KMS-11 (cell line): ENCODE results near the gene PPP1R15B.

ENCODE experiments used
- H2AFZ ChIP-seq: fragments of 200-600 bp; sonication (generic); 2 replicates; pipeline ENCODE4 v1.6.1; 2016; ENCODE audit warnings: antibody characterized with exemption, mixed run types, low read depth
- H3K27ac ChIP-seq: fragments of 200-600 bp; sonication (generic); 2 replicates; pipeline ENCODE4 v1.6.1; 2016; ENCODE audit warnings: mild to moderate bottlenecking, mixed run types
- H3K27me3 ChIP-seq: fragments of 200-600 bp; sonication (generic); 2 replicates; pipeline ENCODE4 v1.6.1; 2017; ENCODE audit warnings: mild to moderate bottlenecking, low read depth, mixed run types, moderate library complexity; ENCODE audit not compliant: insufficient read depth
- H3K36me3 ChIP-seq: fragments of 200-600 bp; sonication (generic); 2 replicates; pipeline ENCODE4 v1.6.1; 2017; ENCODE audit warnings: mild to moderate bottlenecking, mixed run types; ENCODE audit not compliant: insufficient read depth
- H3K4me1 ChIP-seq: fragments of 200-600 bp; sonication (generic); 2 replicates; pipeline ENCODE4 v1.6.1; 2016; ENCODE audit warnings: mild to moderate bottlenecking, low read depth, mixed run types; ENCODE audit not compliant: poor library complexity, severe bottlenecking
- H3K4me2 ChIP-seq: fragments of 200-600 bp; sonication (generic); 2 replicates; pipeline ENCODE4 v1.7.0; 2016; ENCODE audit warnings: mild to moderate bottlenecking, mixed run types
- H3K4me3 ChIP-seq: fragments of 200-600 bp; sonication (generic); IDR thresholded peaks from 2 replicates; pipeline ENCODE4 v1.6.1; 2017; ENCODE audit warnings: low read depth, low read length, mixed read lengths; ENCODE audit not compliant: insufficient read depth
- H3K79me2 ChIP-seq: fragments of 200-600 bp; sonication (generic); 2 replicates; pipeline ENCODE4 v1.6.1; 2016; ENCODE audit warnings: low read depth, mixed run types; ENCODE audit not compliant: insufficient read depth
- H3K9ac ChIP-seq: fragments of 200-600 bp; sonication (generic); 2 replicates; pipeline ENCODE4 v1.6.1; 2016; ENCODE audit warnings: mild to moderate bottlenecking, mixed run types
- H4K20me1 ChIP-seq: fragments of 200-600 bp; sonication (generic); 2 replicates; pipeline ENCODE4 v1.6.1; 2016; ENCODE audit warnings: mild to moderate bottlenecking, mixed run types; ENCODE audit not compliant: insufficient read depth
- TF ChIP-seq, protein P1 (sequence below): fragments of 200-600 bp; sonication (generic); conservative IDR thresholded peaks from 2 replicates; pipeline ENCODE4 v1.6.1; 2017; ENCODE audit warnings: low read depth, mild to moderate bottlenecking, antibody characterized with exemption, low read length, moderate library complexity, mixed read lengths

PPP1R15B gene

DNA sequence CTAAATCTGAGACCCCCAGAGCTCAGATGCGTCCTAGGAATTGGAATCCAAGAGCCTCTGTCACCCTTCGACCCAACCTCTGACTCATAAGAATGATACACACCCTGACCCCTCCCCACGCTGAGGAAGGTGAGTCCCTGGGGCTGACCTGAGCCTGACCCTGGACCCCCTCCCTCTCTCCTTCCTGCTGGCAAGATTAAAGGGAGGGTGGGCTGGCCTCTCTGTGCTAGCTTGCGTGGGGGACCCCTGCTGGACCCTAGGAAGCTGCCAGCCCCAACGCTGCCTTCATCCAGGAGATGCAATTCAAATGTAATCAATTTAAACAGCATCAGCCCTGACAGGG lies 52.5 kb downstream of the PPP1R15B start:
- H3K9ac ChIP-seq = no peak overlapping the region
- H3K79me2 ChIP-seq = no peaks in the 10 kb centered on the region
- H3K27ac ChIP-seq = no peak overlapping the region
- peaks cover 7% of the 10 kb centered on the region for H3K4me1 ChIP-seq
- H3K4me3 ChIP-seq = no peak overlapping the region
- TF ChIP-seq, protein P1, sequence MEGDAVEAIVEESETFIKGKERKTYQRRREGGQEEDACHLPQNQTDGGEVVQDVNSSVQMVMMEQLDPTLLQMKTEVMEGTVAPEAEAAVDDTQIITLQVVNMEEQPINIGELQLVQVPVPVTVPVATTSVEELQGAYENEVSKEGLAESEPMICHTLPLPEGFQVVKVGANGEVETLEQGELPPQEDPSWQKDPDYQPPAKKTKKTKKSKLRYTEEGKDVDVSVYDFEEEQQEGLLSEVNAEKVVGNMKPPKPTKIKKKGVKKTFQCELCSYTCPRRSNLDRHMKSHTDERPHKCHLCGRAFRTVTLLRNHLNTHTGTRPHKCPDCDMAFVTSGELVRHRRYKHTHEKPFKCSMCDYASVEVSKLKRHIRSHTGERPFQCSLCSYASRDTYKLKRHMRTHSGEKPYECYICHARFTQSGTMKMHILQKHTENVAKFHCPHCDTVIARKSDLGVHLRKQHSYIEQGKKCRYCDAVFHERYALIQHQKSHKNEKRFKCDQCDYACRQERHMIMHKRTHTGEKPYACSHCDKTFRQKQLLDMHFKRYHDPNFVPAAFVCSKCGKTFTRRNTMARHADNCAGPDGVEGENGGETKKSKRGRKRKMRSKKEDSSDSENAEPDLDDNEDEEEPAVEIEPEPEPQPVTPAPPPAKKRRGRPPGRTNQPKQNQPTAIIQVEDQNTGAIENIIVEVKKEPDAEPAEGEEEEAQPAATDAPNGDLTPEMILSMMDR = no peak
- peaks cover 6% of the 10 kb centered on the region; the same call in 1 of the 2 replicates for H3K27me3 ChIP-seq
- H3K4me2 ChIP-seq = no peak overlapping the region
- H3K36me3 ChIP-seq = no peaks in the 10 kb centered on the region
- no peak overlapping the region for H2AFZ ChIP-seq
- H4K20me1 ChIP-seq = no peaks in the 10 kb centered on the region

DNA sequence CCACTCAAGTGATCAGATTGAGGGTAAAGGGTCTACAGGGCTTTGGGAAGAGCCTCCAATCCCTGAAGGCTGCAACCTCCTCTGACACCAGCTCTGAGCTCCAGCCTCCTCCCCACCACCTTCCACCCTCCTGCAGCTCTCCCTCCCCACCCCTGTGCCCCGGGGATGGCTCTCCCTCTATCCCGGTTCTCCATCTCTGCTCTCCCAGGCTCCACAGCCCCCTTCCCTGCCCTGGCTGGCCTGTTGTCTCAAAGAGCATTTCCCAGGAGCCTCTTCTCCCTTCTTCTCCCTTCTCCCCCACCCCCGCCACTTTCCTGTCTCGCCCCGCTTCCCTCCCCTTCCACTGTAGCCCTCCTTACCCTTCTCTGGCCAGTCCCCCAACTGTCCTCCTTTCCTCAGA lies 53.0 kb downstream of the PPP1R15B start:
- Histone ChIP-seq H3K9ac (no peak overlapping the region), H3K36me3 (no peaks in the 10 kb centered on the region), H3K27me3 (peaks cover 6% of the 10 kb centered on the region; the same call in 1 of the 2 replicates), H3K4me2 (no peak overlapping the region), H3K27ac (no peak overlapping the region), H2AFZ (no peak overlapping the region), H3K4me3 (no peak overlapping the region), H3K79me2 (no peaks in the 10 kb centered on the region), H4K20me1 (no peaks in the 10 kb centered on the region), H3K4me1 (peaks cover 3% of the 10 kb centered on the region)
- TF ChIP-seq, protein P1 = no peak

DNA sequence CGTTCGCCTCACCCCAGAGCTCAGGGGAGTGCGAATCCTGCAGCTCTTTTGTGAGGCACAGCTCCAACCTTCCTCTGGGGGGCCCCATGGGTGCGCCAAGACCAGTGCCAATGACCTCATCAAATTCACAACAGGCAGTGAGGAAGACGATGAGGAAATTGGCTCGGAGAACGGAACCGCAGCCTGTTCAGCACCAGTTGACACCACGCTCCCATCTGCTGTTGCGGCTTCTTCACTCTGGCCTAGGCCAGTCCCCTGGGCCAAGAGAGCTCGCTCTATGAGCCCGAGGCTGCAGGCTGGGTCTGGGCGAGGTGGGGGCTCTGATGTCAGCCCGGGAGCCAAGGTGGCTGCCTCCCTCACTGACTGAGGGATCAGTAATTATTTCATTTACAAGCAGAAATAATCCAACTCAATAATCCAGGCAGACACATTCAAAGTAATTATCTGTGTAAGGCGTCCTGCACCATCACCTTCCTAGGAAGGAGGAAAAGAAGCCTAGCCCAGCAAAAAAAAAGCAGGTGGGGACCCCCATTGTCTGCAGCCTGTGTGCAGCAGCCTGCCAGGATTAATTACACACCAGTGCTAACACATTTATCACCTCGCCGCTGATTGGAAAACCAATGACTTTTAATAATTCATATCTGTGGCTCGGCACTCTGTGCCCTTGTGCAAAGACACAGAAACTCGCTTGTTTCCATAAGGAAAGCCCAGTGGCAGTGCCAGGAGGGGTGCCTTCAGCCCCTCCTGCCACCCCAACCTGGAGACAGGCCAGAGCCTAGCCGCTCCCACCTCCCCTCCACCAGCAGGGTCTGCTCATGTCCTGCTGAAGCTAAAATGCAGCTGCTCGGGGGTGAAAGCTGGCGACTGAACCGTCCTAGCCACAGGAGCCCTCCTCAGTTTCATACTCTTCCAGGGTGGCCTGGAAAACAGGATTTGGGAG lies 53.8 kb downstream of the PPP1R15B start:
- TF ChIP-seq, protein P1 = no peak
- Histone ChIP-seq H4K20me1 (no peaks in the 10 kb centered on the region), H3K36me3 (no peaks in the 10 kb centered on the region), H3K9ac (no peak overlapping the region), H3K4me1 (no peaks in the 10 kb centered on the region), H2AFZ (no peak overlapping the region), H3K4me2 (no peak overlapping the region), H3K4me3 (no peak overlapping the region), H3K27ac (no peak overlapping the region), H3K79me2 (no peaks in the 10 kb centered on the region), H3K27me3 (peaks cover 6% of the 10 kb centered on the region; the same call in 1 of the 2 replicates)

DNA sequence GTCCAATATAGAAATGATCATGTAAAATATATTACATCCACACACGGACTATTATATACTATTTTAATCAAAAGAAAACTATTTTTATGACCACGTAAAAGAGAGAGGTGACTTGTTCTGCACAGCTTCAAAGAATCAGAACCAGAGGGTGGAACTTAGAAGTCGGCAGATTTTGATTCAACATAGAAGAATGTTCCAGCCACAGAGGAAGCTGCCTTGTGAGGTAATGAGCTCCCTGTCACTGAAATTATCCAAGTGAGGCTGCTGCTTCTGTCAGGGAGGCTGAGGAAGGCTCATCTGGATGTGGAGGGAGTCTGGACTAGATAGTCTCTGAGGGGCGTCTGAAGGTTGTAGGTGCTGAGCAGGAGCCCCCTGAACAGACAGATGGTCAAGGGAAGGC lies 54.6 kb downstream of the PPP1R15B start:
- Histone ChIP-seq H3K4me1 (no peaks in the 10 kb centered on the region), H3K9ac (no peak overlapping the region), H4K20me1 (no peaks in the 10 kb centered on the region), H3K4me3 (no peak overlapping the region), H3K27ac (no peak overlapping the region), H3K36me3 (no peaks in the 10 kb centered on the region), H2AFZ (no peak overlapping the region), H3K4me2 (no peak overlapping the region), H3K27me3 (peaks cover 5% of the 10 kb centered on the region; the same call in 1 of the 2 replicates), H3K79me2 (no peaks in the 10 kb centered on the region)
- TF ChIP-seq, protein P1 = no peak
